Measurements from ENCODE around the gene STIMATE. TPM values are rescaled to one million over a fixed set of nuclear protein-coding genes. Genes with fewer than 3 reads are reported as not detected.

Gene STIMATE
- total RNA-seq, 1 donor from 2014 or later, result 20.3 TPM

DNA sequence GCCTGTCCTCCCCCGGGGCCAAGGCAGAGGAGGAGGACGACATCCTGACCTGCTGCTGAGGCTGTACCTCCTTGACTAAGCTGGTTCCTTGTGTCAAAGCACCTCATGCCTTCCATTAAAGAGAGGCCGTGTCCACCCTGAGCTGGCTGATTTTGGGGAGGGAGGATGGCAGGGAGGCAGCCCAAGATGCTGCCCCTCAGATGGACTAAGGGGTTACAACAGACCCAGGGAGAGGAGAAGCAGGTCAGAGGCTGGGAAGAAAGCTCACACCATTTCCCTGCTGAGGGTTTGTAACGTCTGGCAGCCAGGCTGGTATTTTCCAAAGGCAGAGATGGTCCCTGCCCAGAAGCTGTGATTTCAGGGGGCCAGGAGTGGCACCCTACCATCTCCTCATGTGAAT, 105.4 kb downstream of the STIMATE start:
- H3K27ac Mint-ChIP-seq (ENCODE audit: unreplicated experiment), result no peak overlapping the region
- H3K36me3 Mint-ChIP-seq (ENCODE audit: low read depth), result no peaks in the 10 kb centered on the region
- H3K9me3 Mint-ChIP-seq, result no peaks in the 10 kb centered on the region
- DNase-seq (ENCODE audit: low read depth, low spot score), result no peak
- TF ChIP-seq, protein P1, sequence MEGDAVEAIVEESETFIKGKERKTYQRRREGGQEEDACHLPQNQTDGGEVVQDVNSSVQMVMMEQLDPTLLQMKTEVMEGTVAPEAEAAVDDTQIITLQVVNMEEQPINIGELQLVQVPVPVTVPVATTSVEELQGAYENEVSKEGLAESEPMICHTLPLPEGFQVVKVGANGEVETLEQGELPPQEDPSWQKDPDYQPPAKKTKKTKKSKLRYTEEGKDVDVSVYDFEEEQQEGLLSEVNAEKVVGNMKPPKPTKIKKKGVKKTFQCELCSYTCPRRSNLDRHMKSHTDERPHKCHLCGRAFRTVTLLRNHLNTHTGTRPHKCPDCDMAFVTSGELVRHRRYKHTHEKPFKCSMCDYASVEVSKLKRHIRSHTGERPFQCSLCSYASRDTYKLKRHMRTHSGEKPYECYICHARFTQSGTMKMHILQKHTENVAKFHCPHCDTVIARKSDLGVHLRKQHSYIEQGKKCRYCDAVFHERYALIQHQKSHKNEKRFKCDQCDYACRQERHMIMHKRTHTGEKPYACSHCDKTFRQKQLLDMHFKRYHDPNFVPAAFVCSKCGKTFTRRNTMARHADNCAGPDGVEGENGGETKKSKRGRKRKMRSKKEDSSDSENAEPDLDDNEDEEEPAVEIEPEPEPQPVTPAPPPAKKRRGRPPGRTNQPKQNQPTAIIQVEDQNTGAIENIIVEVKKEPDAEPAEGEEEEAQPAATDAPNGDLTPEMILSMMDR (conservative IDR thresholded peaks at IDR 0.05), result no peak
- no peaks in the 10 kb centered on the region for H3K27me3 Mint-ChIP-seq (ENCODE audit: low read depth)
- H3K4me1 Mint-ChIP-seq, result peaks cover 20% of the 10 kb centered on the region
- no peak overlapping the region for H3K4me3 Mint-ChIP-seq

- no peak overlapping the region for H3K27ac Mint-ChIP-seq (ENCODE audit: unreplicated experiment)
- H3K4me1 Mint-ChIP-seq, result peaks cover 20% of the 10 kb centered on the region
- H3K9me3 Mint-ChIP-seq, result no peaks in the 10 kb centered on the region
- TF ChIP-seq, protein P1 (conservative IDR thresholded peaks at IDR 0.05), result no peak
- H3K4me3 Mint-ChIP-seq, result no peak overlapping the region
- H3K27me3 Mint-ChIP-seq (ENCODE audit: low read depth), result no peaks in the 10 kb centered on the region
- no peak for DNase-seq (ENCODE audit: low read depth, low spot score)
- H3K36me3 Mint-ChIP-seq (ENCODE audit: low read depth), result no peaks in the 10 kb centered on the region
These were observed 106.0 kb downstream of the STIMATE start for GRCh38 chr3:52791366-52791765.

DNA sequence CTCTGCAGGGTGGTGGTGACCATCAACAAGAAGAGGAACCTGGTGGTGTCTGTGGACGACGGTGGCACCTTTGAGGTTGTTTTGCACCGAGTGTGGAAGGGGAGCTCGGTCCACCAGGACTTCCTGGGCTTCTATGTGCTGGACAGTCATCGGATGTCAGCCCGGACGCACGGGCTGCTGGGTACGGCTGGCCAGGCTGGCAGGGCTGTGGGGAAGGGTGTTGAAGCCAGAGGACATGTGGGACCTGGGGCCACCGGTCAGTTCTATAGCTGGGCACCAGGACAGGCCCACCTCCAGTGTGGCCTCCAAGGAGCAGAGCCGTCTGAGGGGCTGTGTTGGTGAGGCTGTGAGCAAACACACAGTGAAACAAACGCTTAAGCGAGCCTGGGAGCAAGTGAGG, 106.6 kb downstream of the STIMATE start:
- H3K36me3 Mint-ChIP-seq (ENCODE audit: low read depth), result no peaks in the 10 kb centered on the region
- peak overlapping the region; percentile 35 for H3K27ac Mint-ChIP-seq (ENCODE audit: unreplicated experiment)
- TF ChIP-seq, protein P1 (conservative IDR thresholded peaks at IDR 0.05), result no peak
- no peak for DNase-seq (ENCODE audit: low read depth, low spot score)
- peaks cover 20% of the 10 kb centered on the region for H3K4me1 Mint-ChIP-seq
- no peak overlapping the region for H3K4me3 Mint-ChIP-seq
- H3K9me3 Mint-ChIP-seq, result no peaks in the 10 kb centered on the region
- H3K27me3 Mint-ChIP-seq (ENCODE audit: low read depth), result no peaks in the 10 kb centered on the region

GRCh38 chr3:52790337-52790736, 107.0 kb downstream of the STIMATE start:
- TF ChIP-seq, protein P1 (conservative IDR thresholded peaks at IDR 0.05), result no peak
- Mint-ChIP-seq H3K27ac (ENCODE audit: unreplicated experiment) (peak overlapping the region; percentile 35), H3K4me3 (no peak overlapping the region), H3K9me3 (no peaks in the 10 kb centered on the region), H3K27me3 (ENCODE audit: low read depth) (no peaks in the 10 kb centered on the region), H3K4me1 (peaks cover 20% of the 10 kb centered on the region), H3K36me3 (ENCODE audit: low read depth) (no peaks in the 10 kb centered on the region)
- DNase-seq (ENCODE audit: low read depth, low spot score), result no peak

- H3K4me3 Mint-ChIP-seq, result no peak overlapping the region
- no peaks in the 10 kb centered on the region for H3K9me3 Mint-ChIP-seq
- TF ChIP-seq, protein P1 (conservative IDR thresholded peaks at IDR 0.05), result no peak
- peaks cover 17% of the 10 kb centered on the region for H3K4me1 Mint-ChIP-seq
- H3K27ac Mint-ChIP-seq (ENCODE audit: unreplicated experiment), result no peak overlapping the region
- DNase-seq (ENCODE audit: low read depth, low spot score), result no peak
- H3K36me3 Mint-ChIP-seq (ENCODE audit: low read depth), result no peaks in the 10 kb centered on the region
- no peaks in the 10 kb centered on the region for H3K27me3 Mint-ChIP-seq (ENCODE audit: low read depth)
These were observed 107.7 kb downstream of the STIMATE start for GRCh38 chr3:52789746-52790040.
